H1 (cell line): Measurements from ENCODE around the gene GOLGA3. TPM values are rescaled to one million over a fixed set of nuclear protein-coding genes. Genes with fewer than 3 reads are reported as not detected.

ENCODE experiments used
- CTCF ChIA-PET: fragments of 300-600 bp; sonication (Branson Sonifier 250); formaldehyde crosslinking; loops from one replicate; lab custom pipeline; 2021; ENCODE audit not compliant: partially characterized antibody; lab: Charles Lee
- POLR2A ChIA-PET: fragments of 300-600 bp; sonication (Branson Sonifier 250); formaldehyde crosslinking; loops from one replicate; lab custom pipeline; 2021; ENCODE audit warnings: inconsistent platforms; ENCODE audit not compliant: partially characterized antibody; lab: Charles Lee
- DNase-seq, 2 experiments: peaks; one replicate each; pipeline versions ENCODE4 v3.0.0 to v3.0.0-alpha.2; 2010 to 2022; ENCODE audit warnings: low spot score in 2 of 2, low read depth in 1 of 2, mixed read lengths in 1 of 2
- FAIRE-seq: peaks from 2 replicates; lab custom pipeline; 2011; peaks lifted over from hg19 to GRCh38; lab: Jason Lieb, UNC
- H2AFZ ChIP-seq: 2 replicates; pipeline ENCODE4 v1.8.1; 2012; ENCODE audit warnings: low read length, inconsistent platforms
- H2AK5ac ChIP-seq: 2 replicates; pipeline ENCODE4 v1.6.1; 2013; ENCODE audit warnings: low read depth, low read length
- H2BK120ac ChIP-seq: replicated peaks from 2 replicates; pipeline ENCODE3; 2013; ENCODE audit warnings: low read depth, low read length, inconsistent platforms
- H2BK12ac ChIP-seq: 2 replicates; pipeline ENCODE4 v1.6.1; 2013; ENCODE audit warnings: low read depth, low read length
- H2BK15ac ChIP-seq: 2 replicates; pipeline ENCODE4 v1.6.1; 2013; ENCODE audit warnings: low read length
- H2BK20ac ChIP-seq: 2 replicates; pipeline ENCODE4 v1.6.1; 2013; ENCODE audit warnings: low read length
- H2BK5ac ChIP-seq: 2 replicates; pipeline ENCODE4 v1.6.1; 2013; ENCODE audit warnings: low read depth, low read length
- H3K14ac ChIP-seq: 2 replicates; pipeline ENCODE4 v1.6.1; 2013; ENCODE audit warnings: inconsistent platforms; ENCODE audit not compliant: insufficient read length
- H3K18ac ChIP-seq: 2 replicates; pipeline ENCODE4 v1.6.1; 2013; ENCODE audit warnings: low read length; ENCODE audit errors: extremely low read depth
- H3K23ac ChIP-seq: 2 replicates; pipeline ENCODE4 v1.6.1; 2013; ENCODE audit warnings: inconsistent platforms; ENCODE audit not compliant: insufficient read length
- H3K23me2 ChIP-seq: 2 replicates; pipeline ENCODE4 v1.6.1; 2013; ENCODE audit warnings: low read depth, low read length
- H3K27ac ChIP-seq: 2 replicates; pipeline ENCODE4 v1.6.1; 2011; ENCODE audit warnings: low read depth, low read length, inconsistent platforms
- H3K27me3 ChIP-seq, 4 experiments: replicated peaks in 1 of 4; 1 replicate in 1 of 4; 2 replicates in 3 of 4; pipeline versions ENCODE4 v1.6.1 to v1.8.1; 2011 to 2013; ENCODE audit warnings: low read length in 3 of 4, mild to moderate bottlenecking in 3 of 4, inconsistent platforms in 2 of 4, mixed read lengths in 2 of 4, moderate library complexity in 1 of 4; ENCODE audit not compliant: control insufficient read depth in 3 of 4, insufficient read depth in 3 of 4; ENCODE audit errors: extremely low read depth in 1 of 4
- H3K36me3 ChIP-seq, 4 experiments: 2 replicates each; pipeline versions ENCODE4 v1.6.1 to v1.8.1; 2011 to 2013; ENCODE audit warnings: mild to moderate bottlenecking in 4 of 4, low read length in 3 of 4, moderate library complexity in 2 of 4, control low read depth in 1 of 4, inconsistent platforms in 1 of 4; ENCODE audit not compliant: insufficient read depth in 4 of 4, control insufficient read depth in 2 of 4
- H3K4ac ChIP-seq: replicated peaks from 2 replicates; pipeline ENCODE3; 2013; ENCODE audit warnings: low read length, low read depth, mixed read lengths, inconsistent platforms; ENCODE audit not compliant: insufficient read length
- H3K4me1 ChIP-seq, 4 experiments: replicated peaks in 1 of 4; 1 replicate in 1 of 4; 2 replicates in 3 of 4; pipeline versions ENCODE4 v1.6.1 to v1.8.1; 2011 to 2013; ENCODE audit warnings: low read length in 3 of 4, inconsistent platforms in 2 of 4, mixed read lengths in 1 of 4; ENCODE audit not compliant: insufficient read depth in 4 of 4, control insufficient read depth in 3 of 4
- H3K4me2 ChIP-seq, 2 experiments: 2 replicates each; pipeline versions ENCODE4 v1.6.1 to v1.8.1; 2011 to 2013; ENCODE audit warnings: low read depth in 2 of 2, low read length in 2 of 2, control low read depth in 1 of 2, inconsistent platforms in 1 of 2, mild to moderate bottlenecking in 1 of 2; ENCODE audit not compliant: insufficient read depth in 1 of 2
- H3K4me3 ChIP-seq, 4 experiments: fragments of 200-600, 300-600 bp in 1 of 4; sonication (generic), shearing (Covaris generic), sonication (Bioruptor Twin) in 1 of 4; 2 replicates each; pipeline versions ENCODE4 v1.5.1 to v1.8.1; 2011 to 2016; ENCODE audit warnings: low read length in 4 of 4, low read depth in 3 of 4, control low read depth in 2 of 4, inconsistent platforms in 2 of 4, mild to moderate bottlenecking in 2 of 4, mixed read lengths in 1 of 4, moderate library complexity in 1 of 4; ENCODE audit not compliant: insufficient read depth in 2 of 4; ENCODE audit errors: extremely low read depth in 1 of 4
- H3K56ac ChIP-seq: replicated peaks from 2 replicates; pipeline ENCODE3; 2013; ENCODE audit warnings: low read depth, mild to moderate bottlenecking, mixed read lengths, low read length, inconsistent platforms; ENCODE audit not compliant: insufficient read length
- H3K79me1 ChIP-seq: 2 replicates; pipeline ENCODE4 v1.6.1; 2013; ENCODE audit warnings: low read depth, low read length, control low read depth
- H3K79me2 ChIP-seq, 2 experiments: 2 replicates each; pipeline versions ENCODE4 v1.6.1 to v1.8.1; 2012 to 2013; ENCODE audit warnings: low read length in 2 of 2, mild to moderate bottlenecking in 2 of 2, inconsistent platforms in 1 of 2; ENCODE audit not compliant: insufficient read depth in 2 of 2, control insufficient read depth in 1 of 2
- H3K9ac ChIP-seq, 4 experiments: replicated peaks in 1 of 4; 1 replicate in 1 of 4; 2 replicates in 3 of 4; pipeline versions ENCODE4 v1.6.1 to v1.8.1; 2011 to 2013; ENCODE audit warnings: low read depth in 3 of 4, low read length in 3 of 4, control low read depth in 2 of 4, mild to moderate bottlenecking in 2 of 4, moderate library complexity in 2 of 4, inconsistent platforms in 1 of 4; ENCODE audit errors: extremely low read depth in 1 of 4
- H3K9me3 ChIP-seq, 2 experiments: 2 replicates each; pipeline versions ENCODE4 v1.6.1 to v1.8.1; 2012 to 2013; ENCODE audit warnings: mild to moderate bottlenecking in 2 of 2, moderate library complexity in 2 of 2, control low read depth in 1 of 2, inconsistent platforms in 1 of 2, low read depth in 1 of 2, low read length in 1 of 2, mixed read lengths in 1 of 2; ENCODE audit not compliant: insufficient read depth in 2 of 2
- H4K20me1 ChIP-seq, 2 experiments: replicated peaks in 1 of 2; 2 replicates each; pipeline versions ENCODE3 to v1.8.1; 2011 to 2013; ENCODE audit warnings: inconsistent platforms in 2 of 2, low read length in 2 of 2, mild to moderate bottlenecking in 1 of 2; ENCODE audit not compliant: insufficient read depth in 2 of 2, control insufficient read depth in 1 of 2
- H4K5ac ChIP-seq: 2 replicates; pipeline ENCODE4 v1.6.1; 2013; ENCODE audit warnings: low read length, low read depth, mixed read lengths, inconsistent platforms; ENCODE audit not compliant: insufficient read length
- H4K8ac ChIP-seq: 2 replicates; pipeline ENCODE4 v1.8.0; 2013; ENCODE audit warnings: mild to moderate bottlenecking, moderate library complexity, low read length, inconsistent platforms; ENCODE audit not compliant: insufficient read depth; ENCODE audit errors: extremely low read depth
- H4K91ac ChIP-seq: replicated peaks from 2 replicates; pipeline ENCODE3; 2013; ENCODE audit warnings: low read length, mixed read lengths, inconsistent platforms; ENCODE audit not compliant: insufficient read length
- MAX ChIP-seq: IDR thresholded peaks from 2 replicates; pipeline ENCODE4 v1.6.1; 2012; ENCODE audit warnings: inconsistent platforms
- TAF1 ChIP-seq: IDR thresholded peaks from 2 replicates; pipeline ENCODE4 v1.6.1; 2011; ENCODE audit warnings: mild to moderate bottlenecking, low read depth, low read length
- WGBS, 2 experiments: shearing (Covaris generic) in 1 of 2; methylation state at CpG; one replicate each; pipeline versions ENCODE4 v1.1.6 to v1.1.7; 2013 to 2015; ENCODE audit warnings: low lambda C conversion rate in 2 of 2, mixed read lengths in 2 of 2, inconsistent platforms in 1 of 2, low coverage in 1 of 2, missing lambda C conversion rate in 1 of 2; ENCODE audit not compliant: insufficient replicate concordance in 2 of 2, insufficient coverage in 1 of 2, insufficient read length in 1 of 2; ENCODE audit errors: extremely low coverage in 1 of 2, missing lambda C conversion rate in 1 of 2; 5-methylcytosine and 5-hydroxymethylcytosine counted together
- polyA plus RNA-seq, 7 experiments: library from polyadenylated mRNA; depleted of rRNA in 3 of 7; stranded (reverse) in 5 of 7; unstranded in 2 of 7; fragments of >200 nt in 5 of 7; fragments of 200-250 nt in 2 of 7; gene quantifications; 1 replicate in 5 of 7; 2 replicates in 1 of 7; 4 replicates in 1 of 7; pipeline versions ENCODE4 v1.2.1 to v1.2.3, GENCODE V29; 2011 to 2013; ENCODE audit warnings: missing spikeins in 2 of 7, mixed read lengths in 2 of 7
- total RNA-seq: library from RNA; stranded (reverse); fragmentation: NEBNext Ultra II Directional; extraction: Animal tissue kit (Norgen Biotek cat#: 25700); gene quantifications from 2 replicates; pipeline ENCODE4 v1.2.1, GENCODE V29; 2021

GOLGA3 gene
- total and polyA plus RNA-seq, 2 of the 8 experiments (the other 6 are each of a cell fraction or from before 2014, with no cell fraction given) = 6.4 to 33.1 TPM

DNA sequence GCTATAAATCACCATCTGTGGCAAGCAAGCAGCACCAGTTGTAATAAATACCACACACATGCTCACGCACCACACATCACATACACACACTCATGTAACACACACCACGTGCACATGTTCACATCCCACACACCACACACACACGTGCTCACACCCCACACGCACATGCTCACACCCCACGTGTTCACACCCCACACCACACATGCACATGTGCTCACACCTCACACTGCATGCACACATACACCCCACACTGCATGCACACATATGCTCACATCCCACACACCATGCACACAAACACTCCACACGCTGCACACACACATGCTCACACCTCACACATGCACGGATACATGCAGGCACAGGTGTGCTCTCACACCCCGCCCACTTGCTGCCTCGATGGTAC lies 44.1 kb downstream of the GOLGA3 start:
- Histone ChIP-seq H4K20me1 (peaks cover 0 to 13% of the 10 kb centered on the region in 2 experiments), H3K79me1 (peaks cover 3% of the 10 kb centered on the region), H2BK15ac (no peak overlapping the region), H3K36me3 (peaks cover 12 to 53% (median 34%) of the 10 kb centered on the region in 4 experiments), H3K23me2 (peaks cover 3% of the 10 kb centered on the region; the same call in 1 of the 2 replicates), H3K56ac (no peak overlapping the region), H3K14ac (no peak overlapping the region), H3K18ac (no peak overlapping the region), H3K27ac (no peak overlapping the region), H2AFZ (no peak overlapping the region), H2BK120ac (no peak overlapping the region), H2BK12ac (no peak overlapping the region), H3K27me3 (no peaks in the 10 kb centered on the region), H2BK20ac (no peak overlapping the region), H3K4me3 (no peak overlapping the region), H2BK5ac (peak overlapping the region; percentile 78; the same call in 1 of the 2 replicates), H3K9me3 (no peaks in the 10 kb centered on the region), H4K91ac (no peak overlapping the region), H3K4me2 (no peak overlapping the region), H4K5ac (no peak overlapping the region), H3K4me1 (no peaks in the 10 kb centered on the region), H4K8ac (no peak overlapping the region), H3K79me2 (no peaks in the 10 kb centered on the region), H2AK5ac (peak overlapping the region; percentile 82; the same call in 1 of the 2 replicates), H3K9ac (no peak overlapping the region; a peak in 1 of 7 replicates), H3K4ac (peak overlapping the region; percentile 38), H3K23ac (peak overlapping the region; percentile 39)
- TF ChIP-seq MAX (no peak), TAF1 (no peak)
- no peak for FAIRE-seq
- POLR2A ChIA-PET = no interaction called here
- CTCF ChIA-PET = no interaction called here
- DNase-seq = no peak
- 91% methylated on average over 9 of the region's 9 CpGs; no CpG with 5 or more reads in 1 of the 2 experiments for WGBS, 2 experiments
